T follicular helper cell (primary cell): ENCODE results near the gene PLA2G2D.
A peak's percentile ranks its signal among the peaks of the same experiment; 100 is the strongest.

Source experiments
- DNase-seq: peaks from one replicate; pipeline ENCODE4 v3.0.0-alpha.2; 2020; ENCODE audit warnings: low read depth
- total RNA-seq, 2 experiments: gene quantifications; one replicate each; lab custom pipeline; 2026; lab: John Stamatoyannopoulos, UW

The PLA2G2D gene
- total RNA-seq: 0 reads per million in 2 experiments

GRCh38 chr1:20119347-20119746, at the start of gene PLA2G2D:
Gene PLA2G2D (minus strand): TSS chr1:20119536. CDS start chr1:20119498, 38 bp downstream.
- no peak for DNase-seq

DNA sequence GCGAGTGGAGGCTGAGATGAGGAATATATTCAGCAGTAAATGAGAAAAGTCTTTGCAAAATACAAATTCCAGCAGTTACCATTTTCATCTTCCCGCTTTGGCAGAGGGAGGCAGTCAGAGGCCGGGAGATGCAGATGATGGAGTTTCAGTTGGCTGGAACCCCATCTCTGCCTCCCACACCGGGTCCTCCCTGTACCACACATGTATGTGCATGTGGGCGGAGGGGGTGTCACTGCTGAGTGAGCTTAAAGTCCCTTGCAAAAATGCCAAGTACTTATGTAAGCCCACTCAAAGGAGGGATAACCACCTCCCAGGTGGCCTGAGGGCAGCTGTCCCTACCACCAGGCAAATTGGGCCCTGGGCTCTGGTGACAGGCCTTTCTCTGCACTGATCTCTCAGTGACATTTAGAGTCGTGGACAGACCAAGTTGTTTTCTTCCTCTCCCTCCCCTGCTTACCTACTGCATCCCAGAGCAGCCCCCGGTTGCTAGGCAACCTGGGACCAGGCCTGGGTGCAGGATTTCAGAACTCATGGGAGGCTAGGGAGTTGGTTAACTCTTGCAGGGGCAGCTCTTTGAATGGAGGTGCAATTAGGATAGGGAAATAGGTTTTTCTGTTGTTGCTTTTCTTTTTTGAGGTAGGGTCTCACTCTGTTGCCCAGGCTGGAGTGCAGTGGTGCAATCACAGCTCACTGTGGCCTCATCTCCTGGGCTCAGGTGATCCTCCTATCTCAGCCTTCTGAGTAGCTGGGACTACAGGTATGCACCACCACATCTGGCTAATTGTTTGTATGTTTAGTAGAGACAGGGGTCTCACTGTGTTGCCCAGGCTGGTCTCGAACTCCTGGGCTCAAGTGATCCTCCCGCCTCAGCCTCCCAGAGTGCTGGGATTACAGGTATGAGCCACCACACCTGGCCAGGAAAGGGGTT, 49.5 kb upstream of the PLA2G2D start:
- no peak for DNase-seq

DNA sequence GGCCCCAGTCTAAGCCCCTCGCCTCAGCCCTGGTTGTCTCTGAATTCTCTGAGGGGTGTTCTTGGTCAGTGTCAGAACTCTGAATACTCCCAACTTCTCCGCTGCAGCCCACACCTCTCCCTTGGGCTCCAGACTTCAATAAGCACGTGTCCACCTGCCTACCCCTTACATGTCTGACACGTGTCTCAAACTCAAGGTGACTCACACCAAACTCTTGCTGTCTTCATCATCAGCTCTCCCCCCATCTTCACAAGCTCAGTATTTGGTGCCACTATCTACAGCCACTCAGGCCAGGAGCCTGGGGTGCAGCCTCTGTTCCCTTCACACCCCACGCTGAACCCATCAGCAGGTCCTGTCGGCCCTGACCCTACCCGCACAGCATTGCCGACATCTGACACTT, 47.8 kb upstream of the PLA2G2D start:
- no peak for DNase-seq

- no peak for DNase-seq
Measured at GRCh38 chr1:20166051-20166450, 46.7 kb upstream of the PLA2G2D start.

DNA sequence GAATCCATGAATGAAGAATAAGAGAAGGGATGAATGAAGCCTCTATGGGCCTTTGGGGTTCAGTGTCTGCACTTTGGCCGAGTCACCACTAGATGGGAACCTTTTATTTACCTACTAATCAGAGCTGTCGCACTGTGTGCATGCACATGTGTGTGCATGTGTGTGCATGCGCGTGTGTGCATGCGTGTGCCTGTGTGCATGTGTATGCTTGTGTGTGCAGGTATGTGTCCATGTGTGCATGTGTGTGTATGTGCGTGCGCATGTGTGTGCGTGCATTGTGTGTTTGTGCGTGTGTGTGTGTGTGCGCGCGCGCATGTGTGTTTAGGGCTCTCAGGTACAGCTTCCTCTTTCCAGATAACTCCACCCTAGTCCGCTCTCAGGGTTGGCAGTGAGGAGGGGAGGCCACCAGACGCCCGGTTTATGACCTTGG, 46.2 kb upstream of the PLA2G2D start:
- no peak for DNase-seq

DNA sequence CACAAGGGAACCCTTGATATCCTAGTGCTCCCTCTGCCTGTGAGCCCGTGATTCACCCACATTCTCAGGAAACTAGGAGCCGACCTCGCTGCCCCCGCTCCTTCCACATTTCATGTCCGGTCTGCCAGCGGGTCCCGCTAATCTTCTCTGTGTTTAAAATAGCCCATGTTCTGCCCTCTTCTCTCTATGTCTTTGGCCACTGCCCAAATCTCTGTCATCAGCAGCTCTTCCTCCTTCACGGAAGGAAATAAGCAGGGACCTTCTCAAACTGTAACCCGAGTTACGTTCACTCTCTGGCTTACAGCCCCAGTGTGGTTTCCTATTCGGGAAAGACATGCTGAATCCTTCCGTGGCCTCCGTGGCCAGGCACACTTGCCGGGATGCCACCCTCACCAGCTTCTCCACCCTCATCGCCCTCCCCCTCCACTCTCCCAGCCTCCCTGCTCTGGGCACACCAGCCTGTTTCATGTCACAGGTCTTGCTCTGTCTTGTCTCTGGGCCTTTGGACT, 45.4 kb upstream of the PLA2G2D start:
- no peak for DNase-seq

GRCh38 chr1:20160034-20160433, 40.7 kb upstream of the PLA2G2D start:
- no peak for DNase-seq

DNA sequence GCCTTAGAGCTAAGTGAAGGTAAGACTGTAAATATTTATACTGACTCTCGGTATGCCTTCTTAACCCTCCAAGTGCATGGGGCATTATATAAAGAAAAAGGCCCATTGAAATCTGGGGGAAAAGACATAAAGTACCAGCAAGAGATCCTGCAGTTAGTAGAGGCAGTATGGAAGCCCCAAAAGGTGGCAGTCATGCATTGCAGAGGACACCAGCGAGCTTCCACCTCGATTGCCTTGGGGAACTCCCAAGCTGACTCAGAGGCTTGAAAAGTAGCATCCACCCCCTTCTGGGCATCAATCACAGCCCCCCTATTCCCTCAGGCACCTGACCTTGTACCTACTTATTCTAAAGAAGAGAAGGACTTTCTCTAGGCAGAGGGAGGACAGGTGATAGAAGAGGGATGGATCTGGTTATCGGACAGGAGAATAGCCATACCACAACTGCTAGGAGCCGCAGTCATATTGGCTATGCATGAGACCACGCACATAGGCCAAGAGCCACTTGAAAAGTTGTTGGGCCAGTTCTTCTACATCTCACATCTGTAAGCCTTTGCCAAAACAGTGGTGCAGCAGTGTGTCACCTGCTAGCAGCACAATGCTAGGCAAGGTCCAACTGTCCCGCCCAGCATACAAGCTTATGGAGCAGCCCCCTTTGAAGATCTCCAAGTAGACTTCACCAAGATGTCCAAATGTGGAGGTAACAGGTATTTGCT, 39.2 kb upstream of the PLA2G2D start:
- DNase-seq: no peak

GRCh38 chr1:20154301-20154831, 35.0 kb upstream of the PLA2G2D start:
- DNase-seq: no peak

- DNase-seq: no peak
Measured at GRCh38 chr1:20153000-20153418, 33.7 kb upstream of the PLA2G2D start.

- DNase-seq: no peak
Measured at GRCh38 chr1:20152599-20152930, 33.2 kb upstream of the PLA2G2D start.

DNA sequence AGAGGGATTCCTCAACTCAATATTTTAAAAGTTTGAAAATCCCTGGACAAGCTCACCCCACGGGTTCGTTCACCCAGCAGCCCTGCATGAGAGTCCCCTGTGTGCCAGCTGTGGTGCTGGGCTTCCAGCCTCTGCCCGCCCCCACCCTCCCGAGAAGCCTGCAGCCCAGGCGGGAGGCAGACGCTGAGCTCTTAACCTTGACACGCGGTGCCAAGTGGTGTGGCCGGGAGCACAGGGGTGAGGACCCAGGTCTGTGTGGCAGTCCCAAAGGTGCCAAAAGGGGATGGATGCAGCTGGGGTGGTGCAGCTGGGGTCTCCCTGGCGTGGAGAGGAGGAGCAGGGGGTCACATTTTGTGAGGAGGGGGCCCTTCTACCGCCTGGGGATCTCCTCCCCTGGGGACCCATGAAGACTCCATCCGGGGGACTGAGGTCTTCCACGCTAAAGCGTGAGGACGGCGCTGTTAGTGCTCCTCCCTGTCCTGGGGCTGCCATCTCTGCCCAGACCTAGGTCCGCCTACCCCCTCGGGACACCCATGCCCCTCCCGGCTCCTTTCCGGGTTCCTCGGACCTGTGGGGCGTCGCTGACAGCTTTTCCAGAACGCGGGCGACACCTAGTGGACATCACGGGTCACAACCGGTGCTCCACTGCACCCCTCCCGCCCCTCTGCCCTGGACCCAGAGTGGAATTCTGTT, 32.7 kb upstream of the PLA2G2D start:
- peak; percentile 58 for DNase-seq

DNA sequence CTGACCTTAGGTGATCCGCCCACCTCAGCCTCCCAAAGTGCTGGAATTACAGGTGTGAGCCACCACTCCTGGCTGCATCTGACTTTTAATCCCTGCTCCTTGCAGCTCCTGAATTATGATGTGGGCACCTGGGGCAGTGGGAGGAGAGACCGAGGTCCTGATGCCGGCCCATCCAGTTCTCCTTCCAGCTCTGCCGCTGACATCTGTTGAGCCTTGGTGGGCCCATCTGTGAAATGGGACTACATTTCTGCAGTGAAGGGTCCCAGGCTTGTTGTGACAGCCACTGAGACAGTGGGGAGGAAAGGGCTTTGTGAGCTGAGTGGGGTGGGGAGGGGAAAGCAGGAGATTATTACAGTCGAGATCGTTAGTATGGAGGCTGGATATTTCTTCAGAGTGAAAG, 31.6 kb upstream of the PLA2G2D start:
- DNase-seq: no peak

GRCh38 chr1:20150326-20150705, 31.0 kb upstream of the PLA2G2D start:
- DNase-seq: no peak

DNA sequence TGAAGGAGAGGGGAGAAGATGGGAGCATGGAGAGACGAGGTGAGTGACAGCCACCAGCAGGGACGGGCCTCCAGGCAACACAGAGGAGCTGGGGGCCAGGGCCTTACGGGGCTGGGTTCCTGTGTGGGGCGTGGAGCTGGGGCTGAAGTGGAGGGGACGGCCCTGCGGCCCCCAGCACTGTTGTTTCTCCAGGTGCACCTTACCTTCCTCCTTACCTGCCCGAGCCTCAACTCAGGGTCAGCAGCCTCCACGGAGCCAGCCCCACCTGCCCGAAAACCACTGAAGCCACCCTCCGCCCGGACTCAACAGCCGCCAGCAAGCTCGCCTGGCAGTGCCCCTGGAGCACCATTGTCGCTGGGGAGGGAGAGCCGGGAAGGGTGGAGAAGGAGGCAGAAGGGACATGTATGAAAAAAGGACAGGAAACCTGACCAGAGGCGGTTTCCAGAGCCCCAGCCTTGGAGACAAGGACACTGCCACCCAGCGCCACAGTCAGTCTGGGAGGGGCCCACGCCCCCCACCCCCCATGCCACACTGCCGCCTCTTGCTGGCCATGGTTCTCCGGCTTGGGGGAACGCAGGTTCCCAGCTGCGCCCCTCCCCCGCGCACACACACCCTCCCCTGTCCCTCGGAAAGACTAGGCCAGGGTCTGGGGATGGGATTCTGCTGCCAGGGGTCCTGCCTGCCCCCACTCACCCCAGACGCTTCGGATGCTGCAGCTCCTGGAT, 30.4 kb upstream of the PLA2G2D start:
- DNase-seq: no peak

DNA sequence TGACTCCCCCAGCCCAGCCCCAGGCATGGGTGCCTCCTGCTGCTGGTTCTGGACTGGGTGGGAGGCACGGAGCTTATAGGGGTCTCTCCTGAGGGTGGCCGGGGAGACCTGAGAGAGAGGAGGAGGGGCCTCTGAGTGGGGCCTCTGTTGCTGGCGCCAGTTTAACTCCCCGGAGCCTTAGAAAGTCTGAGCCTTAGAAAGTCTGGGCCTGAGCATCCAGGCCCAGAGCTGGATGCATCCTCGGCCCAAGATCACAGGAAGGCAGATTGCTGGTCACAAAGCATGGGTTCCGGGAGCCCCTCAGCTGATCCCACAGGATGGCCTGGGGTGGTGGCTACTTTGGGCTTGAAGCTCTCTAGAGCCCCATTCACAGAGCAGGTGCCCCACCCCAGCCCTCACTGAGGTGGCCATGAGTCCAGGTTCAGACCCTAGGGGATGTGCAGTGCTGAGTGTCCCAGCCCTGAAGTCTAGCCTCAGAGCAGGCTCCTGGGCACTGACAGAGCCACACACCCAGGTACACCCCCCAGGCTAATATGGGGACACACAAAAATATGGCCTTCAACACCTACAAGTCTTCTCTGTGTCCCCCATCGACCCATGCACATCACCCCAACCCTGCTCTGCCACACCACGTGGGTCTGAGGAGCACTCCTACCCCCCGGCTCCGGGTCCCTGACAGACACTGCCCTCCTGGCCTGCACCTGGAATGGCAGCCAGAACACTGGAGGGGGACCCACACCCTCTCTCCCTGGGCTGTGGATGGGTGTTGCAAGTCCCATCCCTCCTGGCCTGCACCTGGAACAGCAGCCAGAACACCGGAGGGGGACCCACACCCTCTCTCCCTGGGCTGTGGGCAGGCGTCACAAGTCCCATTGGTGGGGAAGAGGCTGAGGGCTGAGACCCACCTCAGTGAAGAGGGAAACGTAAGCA, 29.5 kb upstream of the PLA2G2D start:
- no peak for DNase-seq

DNA sequence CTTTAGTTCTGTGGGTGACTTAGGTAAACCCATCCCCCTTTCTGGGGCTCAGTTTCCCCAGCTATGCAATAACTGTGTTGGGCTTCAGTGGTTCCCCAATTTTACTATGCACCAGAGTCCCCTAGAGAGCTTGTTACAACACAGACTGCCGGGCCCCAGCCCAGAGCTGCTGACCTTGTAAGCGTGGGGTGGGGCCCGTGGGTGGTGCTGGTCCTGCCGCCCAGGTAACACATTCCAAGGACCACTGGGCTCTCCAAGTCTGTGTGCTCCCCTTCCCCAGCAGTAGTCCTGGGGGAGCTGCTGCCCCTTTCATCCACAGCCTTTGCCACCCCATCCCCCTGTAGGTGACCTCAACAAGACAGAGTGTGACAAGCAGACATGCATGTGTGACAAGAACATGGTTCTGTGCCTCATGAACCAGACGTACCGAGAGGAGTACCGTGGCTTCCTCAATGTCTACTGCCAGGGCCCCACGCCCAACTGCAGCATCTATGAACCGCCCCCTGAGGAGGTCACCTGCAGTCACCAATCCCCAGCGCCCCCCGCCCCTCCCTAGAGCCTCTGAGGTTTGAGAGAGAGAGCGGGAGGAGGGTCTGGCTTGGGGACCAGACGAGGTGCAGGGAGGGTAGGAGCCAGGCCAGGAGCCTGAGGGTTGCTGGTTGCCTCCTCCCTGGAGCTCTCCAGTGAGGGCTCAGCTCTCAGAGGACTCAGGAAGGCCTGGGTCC, 28.7 kb upstream of the PLA2G2D start:
- no peak for DNase-seq

DNA sequence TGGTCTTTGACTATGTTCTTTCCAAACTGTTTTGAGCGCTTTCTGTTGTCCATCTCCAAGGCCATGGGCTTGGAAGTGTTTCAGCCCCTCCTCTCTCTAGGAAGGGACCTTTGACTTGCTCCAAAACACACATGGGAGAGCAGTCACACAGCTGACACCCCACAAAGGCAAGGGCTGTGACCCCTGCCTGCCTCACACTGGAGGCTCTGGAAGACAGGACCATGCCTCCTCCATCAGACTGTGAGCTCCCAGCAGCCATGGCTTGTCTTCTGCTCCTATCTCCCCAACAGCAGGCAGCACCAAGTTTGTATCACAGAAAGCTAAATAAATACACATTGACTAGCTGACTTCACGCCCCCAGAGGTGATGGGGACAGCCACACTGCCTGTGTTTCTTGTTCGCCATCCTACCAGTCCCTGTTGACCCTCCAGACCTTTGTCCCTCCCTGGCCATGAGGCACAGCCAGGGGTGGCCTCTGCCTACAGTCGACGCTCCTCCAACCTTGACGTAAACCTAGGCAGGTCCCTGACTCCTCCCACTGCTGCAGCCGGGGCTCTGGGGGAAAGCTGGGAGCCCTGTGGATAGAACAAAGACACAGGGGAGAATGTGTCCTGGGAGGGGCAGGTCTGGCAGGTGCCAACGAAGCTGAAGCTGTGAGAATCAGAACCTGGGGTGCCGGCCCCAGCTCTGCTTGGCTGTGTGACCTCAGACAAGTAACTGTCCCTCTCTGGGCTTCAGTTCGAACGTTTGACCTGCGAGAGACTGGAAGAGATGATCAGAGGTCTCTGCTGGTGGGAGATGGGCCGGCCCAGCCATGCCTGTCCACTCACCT, 24.6 kb upstream of the PLA2G2D start:
- no peak for DNase-seq

DNA sequence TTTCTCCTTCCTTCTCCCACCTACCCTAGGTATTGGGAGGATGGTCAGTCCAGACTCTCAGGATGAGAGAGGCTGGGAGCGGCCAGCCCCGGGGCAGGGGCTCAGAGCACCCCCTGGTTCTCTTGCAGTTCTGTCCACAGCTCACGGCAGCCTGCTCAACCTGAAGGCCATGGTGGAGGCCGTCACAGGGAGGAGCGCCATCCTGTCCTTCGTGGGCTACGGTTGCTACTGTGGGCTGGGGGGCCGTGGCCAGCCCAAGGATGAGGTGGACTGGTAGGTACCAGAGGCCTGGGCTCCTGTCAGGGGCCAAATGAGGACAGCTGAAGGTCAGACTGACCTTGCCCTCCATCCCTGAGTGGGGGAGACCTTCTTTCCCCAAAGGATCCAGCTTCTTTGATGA, 24.0 kb upstream of the PLA2G2D start:
- DNase-seq: no peak
